ENCODE data around the gene TTC24.

DNA sequence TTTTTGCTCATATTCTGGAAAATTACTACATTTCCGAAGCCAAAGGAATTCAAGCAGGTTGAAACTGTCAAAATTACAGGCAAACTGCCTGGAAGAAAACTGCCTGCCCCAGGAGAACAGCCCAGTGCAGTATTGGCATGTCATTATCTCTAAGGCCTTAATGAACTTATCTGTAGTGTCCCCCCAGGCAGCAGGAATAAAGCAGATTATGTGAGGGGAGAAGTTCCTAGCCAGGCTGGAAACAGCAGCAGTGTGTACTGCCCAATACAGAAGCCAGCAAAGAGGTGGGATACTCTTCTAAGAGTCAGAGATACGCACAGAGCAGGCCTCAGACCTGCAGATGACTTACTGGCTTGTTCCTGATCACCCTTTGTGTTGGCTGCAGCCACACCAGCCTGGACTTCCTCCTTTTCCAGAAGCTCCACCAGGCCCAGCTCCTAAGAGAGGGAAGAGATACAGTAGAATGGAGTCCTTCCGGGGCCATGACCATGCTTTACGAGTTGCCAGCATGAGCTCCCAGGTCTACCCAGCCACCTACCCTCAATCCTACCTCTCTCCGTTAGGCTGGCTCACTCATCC is 18.8 kb upstream of the TTC24 start:
- no peak for TF ChIP-seq FOXK2 (IDR thresholded peaks at IDR 0.05)
- TF ChIP-seq NFRKB (IDR thresholded peaks at IDR 0.05) = no peak
- TF ChIP-seq SUZ12 (IDR thresholded peaks at IDR 0.05) = no peak
- no peak for TF ChIP-seq ARNT (IDR thresholded peaks at IDR 0.05)
- TF ChIP-seq FOXM1 (IDR thresholded peaks at IDR 0.05; ENCODE audit: borderline replicate concordance) = no peak
- no peak for TF ChIP-seq ELF4 (IDR thresholded peaks at IDR 0.05)
- TF ChIP-seq HDGF (IDR thresholded peaks at IDR 0.05; ENCODE audit: borderline replicate concordance) = no peak
- TF ChIP-seq ZNF384 (IDR thresholded peaks at IDR 0.05) = no peak
- no peak for TF ChIP-seq CTBP1 (IDR thresholded peaks at IDR 0.05; ENCODE audit: borderline replicate concordance)

Data from HEK293T (cell line).